HL-60/S4 (cell line): Measurements from ENCODE around the gene ADNP.

Source experiments
- in situ Hi-C: fragments of 300-500 bp; cut with MboI; formaldehyde crosslinking; loops from 2 replicates; pipeline ENCODE4 v1.14.3; 2022; ENCODE audit warnings: low sequenced_read_pairs

Gene ADNP

GRCh38 chr20:50852085-50852484 lies 79.2 kb downstream of the ADNP start:
- in situ Hi-C loops: no loop called here

DNA sequence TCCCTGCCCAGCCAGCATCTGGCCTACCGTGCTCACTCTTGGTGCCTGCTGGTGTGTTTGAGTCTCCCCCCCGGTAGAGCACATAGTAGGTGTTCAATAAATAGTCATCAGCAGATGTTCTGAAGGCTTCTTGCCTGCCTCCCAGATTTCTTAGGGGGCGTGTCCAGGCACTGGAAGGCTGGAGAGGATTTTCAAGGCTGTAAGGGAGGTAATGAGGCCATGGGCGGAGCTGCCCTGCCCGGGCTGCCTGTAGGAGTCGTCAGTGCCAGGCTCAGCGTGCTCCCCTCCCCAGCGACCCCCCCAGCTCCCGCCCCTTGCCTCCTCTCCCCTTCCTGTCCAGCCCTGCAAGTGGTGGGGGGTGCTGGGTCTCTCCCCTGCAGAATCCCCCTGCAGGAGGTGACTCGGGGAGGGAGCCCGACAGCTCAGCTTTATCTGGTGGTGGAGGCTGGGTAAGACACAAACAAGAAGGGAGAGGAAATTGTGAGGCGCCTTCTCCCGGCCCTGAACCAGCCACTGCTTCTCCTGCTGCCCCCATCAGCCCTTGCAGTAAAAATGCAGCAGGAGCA lies 80.4 kb downstream of the ADNP start:
- in situ Hi-C loops: no loop called here

GRCh38 chr20:50848846-50849673 lies 82.2 kb downstream of the ADNP start:
- in situ Hi-C loops: no loop called here

DNA sequence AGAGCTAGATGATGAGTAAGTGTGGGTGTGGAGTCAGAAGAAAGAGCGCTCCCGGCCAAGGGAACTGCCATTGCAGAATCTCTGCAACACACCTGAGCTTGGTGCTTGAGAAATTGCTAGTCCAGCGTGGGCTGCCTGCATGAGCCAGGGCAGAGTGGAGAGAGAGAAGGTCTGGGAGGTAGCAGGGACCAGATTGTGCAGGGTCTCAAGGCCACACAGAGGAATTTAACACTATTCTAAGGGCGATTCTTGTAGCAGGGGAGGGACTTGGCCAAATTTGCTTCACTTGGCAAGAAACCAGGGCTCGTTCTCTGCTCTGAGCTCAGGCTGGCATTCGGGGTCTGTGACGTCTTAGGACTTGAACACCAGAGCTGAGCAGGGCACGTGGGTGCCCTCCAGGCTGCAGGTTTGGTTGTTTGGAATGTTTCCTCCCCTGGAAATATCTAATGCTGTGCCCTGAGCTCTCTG lies 82.9 kb downstream of the ADNP start:
- in situ Hi-C loops: no loop called here

DNA sequence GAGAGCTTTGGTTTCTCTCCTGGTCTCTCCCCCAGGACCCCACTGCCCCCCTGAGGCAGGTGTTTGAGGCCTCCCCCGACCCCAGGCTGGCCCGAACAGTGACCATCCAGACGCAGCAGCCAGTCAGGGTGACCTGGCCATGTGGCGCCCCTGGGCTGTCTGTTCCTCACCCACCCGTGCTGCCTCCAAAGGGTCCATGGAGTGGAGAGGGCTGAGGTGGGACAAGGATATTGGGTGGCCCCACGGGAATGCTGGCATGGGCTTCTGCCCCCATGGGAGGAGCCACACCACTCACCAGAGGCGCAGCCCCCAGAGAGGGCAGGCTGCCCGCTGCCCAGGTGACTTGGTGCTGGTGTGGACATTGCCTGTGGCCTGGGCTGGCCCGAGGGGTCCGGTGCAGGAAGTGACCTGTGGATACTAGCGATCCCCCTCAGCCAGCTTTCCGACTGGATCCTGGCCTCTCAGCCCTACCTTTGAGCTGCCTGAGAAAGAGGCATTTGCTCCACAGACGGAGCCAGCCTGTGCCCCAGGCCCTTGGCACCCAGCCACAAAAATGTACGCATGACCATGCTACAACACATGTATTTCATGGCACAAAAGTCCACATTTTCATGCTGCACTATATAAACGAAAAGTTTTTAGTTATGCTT lies 85.5 kb downstream of the ADNP start:
- in situ Hi-C loops: no loop called here

DNA sequence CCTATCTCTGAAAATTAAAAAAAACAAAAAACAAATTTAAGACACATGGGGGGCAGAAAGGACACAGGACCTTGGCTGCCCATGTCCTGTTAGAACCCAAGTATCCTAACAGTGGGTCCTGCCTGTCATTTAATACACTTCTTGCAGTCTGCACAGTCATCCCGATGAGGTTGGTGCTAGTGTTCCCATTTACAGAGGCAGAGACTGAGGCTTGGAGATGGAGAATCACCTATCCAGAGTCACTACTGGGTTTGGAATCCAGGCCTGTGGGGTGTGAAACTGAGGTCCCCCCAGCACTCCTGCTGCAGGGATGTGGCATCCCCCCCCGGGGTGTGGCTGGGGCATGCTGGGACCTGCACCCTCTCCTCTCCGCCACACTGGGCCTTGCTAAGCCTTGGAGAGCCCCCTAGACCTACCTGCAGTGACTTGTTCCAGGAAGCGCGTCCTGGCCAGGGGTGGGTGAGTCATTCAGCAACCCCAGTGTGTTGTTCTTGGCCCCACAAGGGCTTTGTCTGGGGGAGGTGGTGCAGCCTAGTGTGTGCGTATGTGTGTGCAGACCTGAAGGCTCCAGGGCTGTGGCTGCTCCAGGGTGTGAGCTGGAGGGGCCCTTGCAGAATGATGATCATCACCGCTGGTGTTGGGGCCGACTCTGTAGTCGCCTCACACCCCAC lies 86.7 kb downstream of the ADNP start:
- in situ Hi-C loops: no loop called here

GRCh38 chr20:50843331-50844276 lies 87.6 kb downstream of the ADNP start:
- in situ Hi-C loops: no loop called here

DNA sequence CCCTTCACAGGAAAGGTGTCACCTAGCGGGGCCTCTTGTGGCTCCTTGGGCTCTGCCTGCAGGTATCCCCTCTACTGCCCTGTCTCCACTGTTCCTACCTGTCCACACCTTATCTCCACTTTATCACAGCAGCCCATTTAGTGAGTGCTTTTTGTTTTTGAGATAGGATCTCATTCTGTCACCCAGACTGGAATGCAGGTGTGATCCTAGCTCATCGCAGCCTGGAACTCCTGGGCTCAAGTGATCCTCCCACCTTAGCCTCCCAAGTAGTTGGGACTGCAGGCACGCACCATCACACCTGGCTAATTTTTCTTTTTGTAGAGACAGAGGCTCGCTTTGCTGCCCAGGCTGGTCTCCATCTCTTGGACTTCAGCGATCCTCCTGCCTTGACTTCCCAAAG lies 88.4 kb downstream of the ADNP start:
- in situ Hi-C loops: no loop called here
